GM19395 (cell line): Measurements from ENCODE around the gene TNFSF15.

ENCODE experiments used
- ATAC-seq: cut with Tn5 transposase; IDR thresholded peaks from one replicate; pipeline ENCODE4 v1.9.1; 2021; ENCODE audit warnings: mild to moderate bottlenecking, moderate library complexity; ENCODE audit not compliant: unreplicated experiment

Gene TNFSF15

DNA sequence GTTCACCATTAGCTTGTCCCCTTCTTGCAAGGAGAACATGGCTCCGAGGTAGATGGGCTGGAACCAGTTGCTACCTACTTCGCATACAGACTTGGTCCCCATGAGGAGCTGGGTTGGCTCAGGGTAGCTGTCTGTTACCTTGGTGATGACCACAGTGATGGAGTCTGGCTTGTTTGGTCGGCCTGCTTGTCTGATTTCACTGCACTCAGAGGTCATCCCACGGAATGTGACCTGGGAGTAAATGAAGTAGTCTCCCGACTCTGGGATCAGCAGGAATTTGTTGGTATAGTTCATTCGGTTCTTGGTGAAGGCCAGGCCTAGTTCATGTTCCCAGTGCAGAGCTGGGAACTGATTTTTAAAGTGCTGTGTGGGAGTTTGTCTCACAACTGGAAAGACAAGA is 15.3 kb downstream of the TNFSF15 start:
- no peak for ATAC-seq

DNA sequence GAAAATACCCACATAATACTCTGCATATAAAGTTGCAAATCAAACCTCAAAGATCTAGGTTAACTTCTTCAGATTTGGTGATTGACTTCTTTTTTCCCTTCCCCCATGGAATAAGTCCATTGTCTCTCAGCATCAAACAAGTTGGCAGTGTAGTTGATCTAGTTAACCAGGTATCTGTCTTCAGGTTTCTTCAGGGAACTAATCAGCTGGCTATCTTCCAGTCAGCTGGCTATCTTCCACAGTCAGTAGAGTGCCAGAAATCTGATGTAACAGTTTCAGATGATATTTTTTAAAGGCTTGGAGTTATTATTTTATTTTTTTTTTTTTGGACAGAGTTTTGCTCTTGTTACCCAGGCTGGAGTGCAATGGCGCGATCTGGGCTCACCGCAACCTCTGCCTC is 16.8 kb downstream of the TNFSF15 start:
- no peak for ATAC-seq

DNA sequence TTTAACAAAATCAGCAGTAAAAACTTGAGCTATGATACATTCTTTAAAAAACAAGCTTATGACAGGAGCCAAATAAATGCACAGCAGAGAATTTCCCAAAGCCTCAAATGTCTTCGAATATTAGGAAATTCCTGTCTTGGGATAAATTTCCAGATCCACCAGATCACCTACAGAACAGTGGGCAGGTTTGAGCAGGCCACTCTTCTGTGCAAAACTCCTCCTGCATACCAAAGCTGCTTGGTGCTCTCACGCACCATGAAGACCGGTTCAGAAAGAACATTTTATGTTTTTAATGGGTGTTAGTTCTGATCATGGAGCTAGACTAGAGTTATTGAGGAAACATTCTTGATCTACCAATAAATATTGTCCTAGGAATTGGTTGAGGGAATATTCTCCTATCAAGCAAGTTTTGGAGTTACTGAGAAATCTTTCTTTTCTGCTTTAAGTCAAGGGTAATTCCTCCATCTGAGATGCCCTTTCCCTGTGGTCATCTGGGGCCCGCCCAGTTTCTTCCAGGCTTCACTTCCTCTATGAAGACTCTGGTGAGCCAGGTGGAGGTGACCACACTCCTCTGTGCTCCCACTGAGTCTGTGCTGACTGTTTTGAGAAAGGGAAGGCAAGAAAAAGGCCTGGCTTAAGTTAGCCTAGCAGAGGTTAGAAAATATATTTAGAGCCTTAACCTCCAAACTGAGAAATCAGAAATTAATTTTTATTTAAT is 17.9 kb downstream of the TNFSF15 start:
- ATAC-seq: no peak

DNA sequence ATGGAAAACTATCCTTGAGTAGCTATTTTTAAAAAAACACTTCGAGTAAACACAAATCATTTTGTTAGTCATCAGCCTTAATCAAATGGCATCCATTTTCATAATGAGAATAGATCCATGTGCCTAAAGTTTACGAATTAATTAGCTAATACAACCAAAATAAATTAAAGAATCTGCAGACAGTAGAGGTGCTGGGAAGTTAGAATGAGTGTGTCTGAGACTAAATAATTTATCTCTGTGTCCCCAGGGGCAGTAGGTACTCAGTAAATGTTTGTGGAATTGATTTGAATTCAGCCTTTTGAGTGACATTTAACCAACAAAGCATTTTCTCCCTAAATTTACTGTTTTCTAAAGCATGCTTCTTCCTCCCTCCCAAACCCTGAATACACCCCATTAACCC is 18.6 kb downstream of the TNFSF15 start:
- no peak for ATAC-seq

DNA sequence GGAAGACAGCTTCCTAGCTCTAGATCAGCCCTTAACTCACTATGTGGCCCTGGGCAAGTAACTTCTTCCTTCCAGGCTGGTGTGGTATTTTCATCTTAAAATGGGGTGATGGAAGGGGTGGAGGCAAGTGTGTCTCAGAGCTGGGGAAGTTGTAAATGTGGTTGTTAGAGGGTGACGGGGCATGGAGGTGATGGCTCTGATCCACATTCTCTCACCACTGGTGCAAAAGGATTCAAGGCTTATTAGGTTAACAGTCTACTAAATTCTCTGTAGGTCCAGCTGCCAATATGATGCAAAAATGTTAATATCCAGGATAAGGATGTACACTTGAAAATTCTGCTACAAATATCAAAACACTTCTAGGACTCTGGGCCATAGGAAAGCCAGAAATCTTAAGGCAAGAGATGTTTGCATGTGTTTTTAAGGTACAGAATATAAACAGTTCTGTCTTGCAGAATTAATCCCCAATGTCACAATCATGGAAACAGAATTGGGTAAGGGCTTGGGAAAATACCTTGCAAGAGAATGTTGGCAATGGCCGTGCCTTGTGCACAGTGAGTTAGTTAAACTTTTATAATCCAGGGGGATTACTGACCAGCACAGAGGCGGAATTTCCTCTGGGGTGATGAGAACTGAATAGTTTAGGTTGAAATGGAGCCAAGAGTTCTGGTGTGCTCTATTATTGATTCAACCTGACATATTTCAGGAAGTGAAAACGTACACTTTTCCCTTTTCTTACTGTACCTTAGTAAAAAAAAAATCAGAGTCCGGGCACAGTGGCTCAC is 19.8 kb downstream of the TNFSF15 start:
- ATAC-seq: no peak

DNA sequence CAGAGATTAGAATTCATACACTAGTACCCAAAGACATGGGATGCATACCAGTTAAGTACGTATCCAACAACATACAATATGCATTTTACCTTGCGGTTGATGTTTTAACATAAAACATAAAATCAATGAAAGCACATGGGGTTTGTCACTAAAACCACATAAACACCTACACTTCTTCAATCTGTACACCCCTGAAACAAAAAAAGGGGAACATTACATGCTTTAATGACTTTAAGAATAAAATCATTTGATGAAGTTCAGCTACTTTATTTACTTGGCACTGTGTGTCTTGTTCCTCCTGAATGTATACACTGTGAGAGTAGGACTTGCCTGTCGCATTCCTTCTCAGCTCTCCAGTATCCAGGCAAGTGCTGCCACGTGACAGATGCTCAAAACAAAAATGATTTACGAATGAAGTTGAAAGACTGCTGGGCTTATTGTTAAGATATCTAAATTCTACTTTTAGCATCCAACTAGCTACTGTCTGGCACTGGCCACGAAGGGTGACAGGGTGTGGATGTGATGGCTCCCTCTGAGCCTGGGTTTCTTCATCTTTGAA is 21.0 kb downstream of the TNFSF15 start:
- ATAC-seq: no peak

DNA sequence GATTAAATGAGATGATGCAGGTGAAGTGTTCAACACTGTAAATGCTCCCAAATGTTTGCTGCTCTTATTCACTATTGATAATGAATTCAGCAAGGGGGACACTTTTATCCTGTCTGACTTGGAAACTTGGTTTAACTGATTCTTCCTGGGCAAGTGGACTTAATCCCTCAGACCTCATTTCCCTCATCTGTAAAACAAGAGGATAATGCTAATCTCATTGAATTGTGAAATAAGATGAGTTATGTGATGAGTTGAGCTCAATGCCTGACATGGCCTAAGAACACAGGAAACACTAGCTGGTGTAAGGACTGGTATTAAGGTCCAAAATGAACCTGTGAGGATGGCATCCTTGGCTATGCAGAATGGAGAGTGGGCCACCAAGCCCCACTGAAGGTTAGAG is 23.3 kb downstream of the TNFSF15 start:
- no peak for ATAC-seq

DNA sequence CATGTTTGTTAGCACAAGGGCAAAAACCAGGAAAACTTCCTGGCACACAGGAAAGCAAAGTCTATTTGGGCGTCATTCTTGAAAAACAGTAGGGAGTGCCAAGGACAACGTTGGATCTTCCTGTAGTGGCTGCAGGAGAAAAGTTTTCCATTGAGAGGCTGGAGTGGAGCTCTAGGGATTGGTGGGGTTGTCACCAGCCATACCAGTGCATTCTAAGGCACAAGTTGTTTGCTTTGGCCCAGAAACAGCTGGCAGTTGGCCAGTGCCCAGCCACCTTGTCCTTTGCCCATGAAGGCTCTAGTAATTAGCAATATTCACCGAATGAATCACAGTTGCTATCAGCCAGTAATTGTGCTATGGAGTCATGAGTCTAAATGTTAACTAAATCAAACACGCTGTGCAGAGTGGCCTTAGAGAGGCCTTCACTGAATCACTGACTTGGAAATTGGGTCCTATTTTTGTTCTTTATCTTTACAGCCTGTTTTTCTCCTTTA is 26.4 kb downstream of the TNFSF15 start:
- no peak for ATAC-seq

DNA sequence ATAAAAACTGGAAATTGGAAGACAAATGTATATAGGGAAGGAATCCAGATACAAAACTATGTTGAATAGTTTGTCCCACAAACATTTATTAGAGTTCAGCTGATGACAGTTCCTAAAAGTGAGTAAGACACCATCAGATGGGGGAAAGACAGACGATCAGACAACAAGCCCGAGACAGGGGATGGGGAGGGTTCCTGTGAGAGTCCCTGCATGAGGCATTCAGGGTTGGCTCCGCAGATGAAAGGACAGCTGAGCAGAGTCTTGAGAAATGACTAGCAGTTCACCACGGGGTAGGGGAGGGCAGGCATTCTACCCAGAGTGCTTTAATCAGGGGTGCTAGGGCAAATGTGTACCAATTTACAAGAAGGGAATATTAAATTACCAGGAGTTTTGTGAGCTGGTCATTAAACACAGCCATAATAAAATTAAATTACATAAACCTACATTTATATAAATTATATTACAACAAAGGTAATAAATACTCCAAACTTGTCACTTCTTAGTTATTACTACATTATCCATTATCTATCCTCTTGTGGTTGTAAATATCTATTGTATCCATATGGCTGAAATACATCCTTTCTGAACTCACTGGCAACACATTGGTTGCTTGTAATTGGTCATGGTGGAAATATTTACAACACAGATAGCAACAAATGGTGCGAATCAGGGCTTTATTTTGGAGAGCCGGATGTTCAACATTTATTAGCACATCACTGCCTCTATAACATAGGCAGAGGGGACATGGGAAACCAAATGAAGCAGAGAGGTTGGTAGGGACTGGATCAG is 27.8 kb downstream of the TNFSF15 start:
- no peak for ATAC-seq

DNA sequence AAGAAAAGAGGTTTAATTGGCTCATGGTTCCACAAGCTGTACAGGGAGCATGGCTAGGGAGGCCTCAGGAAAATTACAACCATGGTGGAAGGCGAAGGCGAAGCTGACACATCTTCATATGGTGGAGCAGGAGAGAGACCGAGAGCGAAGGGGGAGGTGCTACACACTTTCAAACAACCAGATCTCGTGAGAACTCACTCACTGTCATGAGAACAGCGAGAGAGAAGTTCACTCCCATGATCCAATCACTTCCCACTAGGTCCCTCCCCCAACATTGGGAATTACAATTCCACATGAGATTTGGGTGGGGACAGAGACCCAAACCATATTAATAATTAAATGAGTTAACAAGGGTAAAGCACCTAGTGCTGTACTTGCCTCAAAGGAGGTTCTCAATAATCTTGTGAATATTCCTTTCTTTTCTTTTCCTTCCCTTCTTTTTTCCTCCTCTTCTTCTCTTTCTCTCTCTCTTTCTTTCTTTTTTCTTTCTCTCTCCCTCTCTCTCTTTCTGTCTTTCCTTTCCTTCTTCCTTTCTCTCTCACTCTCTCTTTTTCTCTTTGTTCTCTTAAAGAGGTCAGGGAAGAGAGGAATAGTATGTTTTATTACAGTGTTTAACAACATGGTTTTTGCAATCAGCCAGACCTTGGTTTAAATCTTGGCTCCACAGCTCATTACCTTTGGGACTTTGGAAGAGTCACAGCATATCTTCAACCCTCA is 29.0 kb downstream of the TNFSF15 start:
- no peak for ATAC-seq

DNA sequence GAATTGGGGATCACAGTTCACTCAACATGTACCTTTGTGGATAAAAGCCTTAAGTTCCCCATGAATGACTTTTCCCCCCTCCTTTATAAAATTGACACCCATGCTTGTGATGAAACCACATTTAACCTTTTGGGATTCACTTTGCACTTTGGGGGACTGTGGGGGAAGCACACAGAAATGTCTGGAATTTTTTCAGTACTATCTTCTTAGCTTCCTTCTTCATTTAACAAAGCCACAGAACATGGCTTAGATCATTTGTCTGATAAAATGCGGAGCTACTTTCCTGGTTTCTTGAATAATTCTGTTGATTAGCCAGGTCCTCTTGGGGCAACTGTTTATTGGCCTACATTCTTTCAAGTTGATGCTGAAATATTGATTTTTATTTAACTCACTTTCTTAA is 29.9 kb downstream of the TNFSF15 start:
- ATAC-seq: no peak

DNA sequence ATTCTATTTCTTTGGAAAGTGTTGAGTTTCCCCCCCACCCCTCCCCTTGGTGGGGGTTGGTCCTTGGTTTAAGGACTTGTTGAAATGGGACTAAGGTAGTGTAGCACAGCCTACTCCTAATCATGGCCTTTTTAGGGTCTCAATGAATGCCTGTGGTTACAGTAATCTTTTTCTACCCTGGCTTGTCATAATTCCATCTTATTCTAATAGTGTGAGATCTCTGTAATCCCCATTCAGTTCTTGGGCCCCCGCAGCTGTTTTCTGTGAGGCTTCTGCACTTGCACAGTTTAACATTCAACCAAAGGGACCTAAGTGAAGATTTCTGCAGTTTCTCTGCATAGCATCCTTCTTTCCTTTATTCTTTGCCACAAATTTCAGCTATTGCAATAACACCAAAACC is 30.7 kb downstream of the TNFSF15 start:
- ATAC-seq: no peak

DNA sequence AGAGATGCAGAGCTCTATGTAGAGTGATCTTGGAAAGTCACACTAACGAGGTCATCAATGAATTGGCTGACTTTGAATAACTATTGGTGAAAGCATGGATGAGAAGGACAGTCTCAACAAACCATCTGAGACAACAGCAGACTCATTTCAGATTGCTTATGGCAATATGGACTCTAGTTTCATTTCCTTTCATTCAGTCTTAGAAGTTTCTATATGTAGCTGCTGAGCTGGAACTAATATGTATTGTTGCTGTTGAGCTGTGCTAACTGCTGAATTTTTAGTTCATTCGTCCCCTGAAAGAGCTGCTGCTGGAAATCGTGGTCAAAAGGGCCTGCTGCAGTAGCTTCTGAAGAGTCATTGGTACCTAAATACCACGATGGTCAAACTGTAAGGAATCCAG is 31.3 kb downstream of the TNFSF15 start:
- no peak for ATAC-seq

DNA sequence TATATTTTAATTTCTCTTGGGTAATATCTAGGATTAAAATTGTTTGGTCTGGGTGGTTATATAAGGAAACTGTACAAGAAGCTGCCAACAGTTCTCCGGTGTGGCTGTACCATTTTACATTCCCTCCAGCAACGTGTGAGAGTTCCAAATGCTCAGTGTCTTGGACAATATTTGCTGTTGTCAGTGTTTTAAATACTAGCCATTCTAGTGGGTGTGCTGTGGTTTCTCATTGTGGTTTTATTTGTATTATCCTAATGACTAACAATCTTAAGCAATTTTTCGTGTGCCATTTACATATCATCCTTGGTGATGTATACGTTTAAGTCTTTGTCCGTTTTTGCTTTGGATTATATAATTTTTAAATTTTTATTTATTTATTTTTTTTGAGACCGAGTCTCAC is 34.0 kb downstream of the TNFSF15 start:
- ATAC-seq: no peak

DNA sequence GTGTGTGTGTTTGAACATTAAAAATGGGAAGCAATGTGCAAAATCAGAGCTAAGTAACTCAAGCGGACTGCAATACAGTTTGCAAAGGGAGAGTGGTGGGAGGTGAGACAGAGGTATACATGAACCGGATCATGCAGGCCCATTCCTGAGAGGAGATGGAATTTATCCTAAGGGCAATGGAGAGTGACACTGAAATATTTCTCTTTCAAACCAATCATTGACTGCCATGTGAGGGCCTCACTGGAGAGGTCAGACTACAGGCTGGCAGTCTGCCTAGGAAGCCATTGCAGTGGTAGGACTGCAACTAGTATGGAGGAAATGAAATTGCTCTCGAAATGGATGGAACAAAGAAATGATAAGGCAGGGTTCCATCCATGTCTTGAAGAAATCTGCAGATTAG is 34.8 kb downstream of the TNFSF15 start:
- no peak for ATAC-seq

DNA sequence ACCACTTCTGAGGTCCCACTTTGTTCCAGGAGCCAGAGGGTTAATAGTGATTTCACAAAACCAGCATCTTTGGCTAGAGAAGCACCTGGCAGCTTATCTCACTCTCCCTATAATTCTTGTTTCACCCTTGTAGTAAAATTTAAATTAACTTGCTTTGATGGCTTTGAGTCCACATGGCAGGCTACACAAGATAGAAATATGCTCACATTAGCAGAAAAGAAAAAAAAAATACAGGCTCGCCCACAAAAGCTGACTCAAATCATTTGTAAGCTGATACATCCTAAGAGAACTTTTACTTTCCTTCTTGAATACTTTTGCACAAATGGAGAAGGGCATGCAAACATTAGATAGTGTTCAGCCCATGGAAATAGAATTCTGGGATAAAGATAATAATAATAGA is 36.2 kb downstream of the TNFSF15 start:
- no peak for ATAC-seq

DNA sequence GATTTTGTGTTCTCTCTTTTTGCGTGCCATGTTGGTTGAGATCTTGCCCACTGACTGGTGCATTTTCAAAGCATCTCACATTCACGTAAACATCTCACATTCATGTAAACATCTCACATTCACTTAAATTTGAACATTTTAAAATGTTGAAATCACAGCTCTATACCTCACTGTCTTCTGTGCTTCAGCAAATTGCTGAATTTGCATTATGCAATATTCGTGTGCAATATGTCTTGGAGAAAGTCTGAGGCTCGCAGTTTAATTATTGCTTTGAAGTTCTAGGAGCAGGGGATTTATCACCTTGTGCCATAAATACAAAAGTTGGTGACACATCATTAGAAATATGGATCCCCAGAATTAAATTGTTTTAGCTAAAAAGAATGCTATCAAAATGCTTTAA is 42.6 kb downstream of the TNFSF15 start:
- no peak for ATAC-seq

DNA sequence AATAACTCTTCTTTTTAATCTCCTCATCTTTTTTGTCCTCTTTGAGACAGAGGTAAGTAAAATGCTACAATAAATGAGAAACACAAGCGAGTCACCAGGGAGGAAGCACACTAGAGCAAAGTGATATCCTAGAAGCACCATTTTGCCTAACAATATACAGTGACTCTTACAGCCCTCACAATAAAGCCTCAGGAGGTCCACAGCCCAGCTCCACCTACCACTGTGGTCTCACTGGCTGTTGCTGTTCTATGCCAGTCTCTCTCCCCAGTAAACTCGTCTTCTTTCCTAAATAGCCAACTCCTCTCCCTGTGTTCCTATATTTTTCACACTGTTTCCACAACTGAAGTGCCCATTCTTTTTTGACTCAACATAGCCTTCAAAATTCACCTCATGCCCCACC is 44.3 kb downstream of the TNFSF15 start:
- no peak for ATAC-seq

DNA sequence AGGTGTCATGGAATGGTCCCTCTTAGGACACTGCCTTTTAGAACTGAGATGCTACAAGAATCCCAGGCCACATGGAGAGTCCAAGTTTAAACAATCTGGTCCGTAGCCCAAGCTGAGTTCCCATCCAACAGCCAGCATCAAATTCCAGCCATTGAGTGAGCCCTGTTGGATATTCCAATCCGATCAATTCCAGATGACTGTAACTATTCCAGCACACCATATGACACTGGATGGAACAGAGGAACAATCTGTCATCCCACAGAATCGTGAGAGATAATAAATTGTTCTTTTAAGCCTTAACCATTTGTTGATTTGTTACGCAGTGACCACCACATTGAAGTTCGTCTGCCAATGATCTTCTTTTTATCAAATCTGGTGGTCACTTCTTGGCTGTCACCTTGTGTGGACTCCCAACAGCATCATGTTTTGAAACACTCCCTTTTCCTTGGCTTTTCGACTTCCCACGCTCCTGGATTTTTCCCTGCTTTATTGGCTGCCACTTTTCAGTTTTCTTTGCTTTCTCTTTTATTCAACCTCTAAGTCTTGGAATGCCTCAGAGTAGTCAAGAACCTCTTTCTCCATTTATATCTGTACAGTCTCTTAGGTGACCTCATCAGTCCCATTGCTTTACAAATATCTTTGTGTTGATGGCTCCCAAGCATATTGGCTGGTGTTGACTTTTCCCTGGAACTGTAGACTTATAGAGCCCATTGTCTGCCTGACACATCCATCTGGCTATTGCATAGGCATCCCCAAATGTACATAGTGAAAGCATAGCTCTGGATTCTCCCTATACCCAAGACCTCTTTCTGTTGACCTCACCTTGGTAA is 46.1 kb downstream of the TNFSF15 start:
- no peak for ATAC-seq

DNA sequence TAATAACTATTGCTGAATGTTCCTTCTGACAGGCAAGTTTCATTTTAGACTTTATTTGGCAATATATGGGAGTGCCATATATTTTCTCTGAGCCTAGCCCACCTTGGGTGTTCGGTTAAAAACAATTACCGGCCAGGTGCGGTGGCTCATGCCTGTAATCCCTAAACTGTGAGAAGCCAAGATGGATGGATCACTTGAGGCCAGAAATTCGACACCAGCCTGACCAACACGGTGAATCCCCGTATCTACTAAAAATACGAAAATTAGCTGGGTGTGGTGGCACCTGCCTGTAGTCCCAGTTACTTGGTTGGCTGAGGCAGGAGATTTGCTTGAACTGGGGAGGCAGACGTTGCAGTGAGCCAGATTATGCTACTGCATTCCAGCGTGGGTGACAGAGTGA is 47.9 kb downstream of the TNFSF15 start:
- ATAC-seq: no peak
